Prostate gland (tissue), 2 donors: Measurements from ENCODE around the gene PPP2R2D.
A peak's percentile ranks its signal among the peaks of the same experiment; 100 is the strongest.

Experiments
- POLR2A ChIP-seq: fragments of 450-650 bp; IDR thresholded peaks from one replicate; pipeline ENCODE4 v1.6.1; 2016; ENCODE audit warnings: antibody characterized with exemption, mild to moderate bottlenecking
- POLR2AphosphoS5 ChIP-seq: sonication (generic); formaldehyde crosslinking; IDR thresholded peaks from one replicate; pipeline ENCODE4 v1.6.1; 2017; ENCODE audit warnings: antibody characterized with exemption
- TF ChIP-seq, protein P1 (sequence below), 4 experiments: fragments of 200-600 bp in 2 of 4; fragments of 450-650 bp in 2 of 4; sonication (generic) in 2 of 4; IDR thresholded peaks; 1 replicate in 3 of 4; 2 replicates in 1 of 4; pipeline ENCODE4 v1.5.1; 2016 to 2019; ENCODE audit warnings: antibody characterized with exemption in 4 of 4, mild to moderate bottlenecking in 2 of 4, moderate library complexity in 2 of 4

DNA sequence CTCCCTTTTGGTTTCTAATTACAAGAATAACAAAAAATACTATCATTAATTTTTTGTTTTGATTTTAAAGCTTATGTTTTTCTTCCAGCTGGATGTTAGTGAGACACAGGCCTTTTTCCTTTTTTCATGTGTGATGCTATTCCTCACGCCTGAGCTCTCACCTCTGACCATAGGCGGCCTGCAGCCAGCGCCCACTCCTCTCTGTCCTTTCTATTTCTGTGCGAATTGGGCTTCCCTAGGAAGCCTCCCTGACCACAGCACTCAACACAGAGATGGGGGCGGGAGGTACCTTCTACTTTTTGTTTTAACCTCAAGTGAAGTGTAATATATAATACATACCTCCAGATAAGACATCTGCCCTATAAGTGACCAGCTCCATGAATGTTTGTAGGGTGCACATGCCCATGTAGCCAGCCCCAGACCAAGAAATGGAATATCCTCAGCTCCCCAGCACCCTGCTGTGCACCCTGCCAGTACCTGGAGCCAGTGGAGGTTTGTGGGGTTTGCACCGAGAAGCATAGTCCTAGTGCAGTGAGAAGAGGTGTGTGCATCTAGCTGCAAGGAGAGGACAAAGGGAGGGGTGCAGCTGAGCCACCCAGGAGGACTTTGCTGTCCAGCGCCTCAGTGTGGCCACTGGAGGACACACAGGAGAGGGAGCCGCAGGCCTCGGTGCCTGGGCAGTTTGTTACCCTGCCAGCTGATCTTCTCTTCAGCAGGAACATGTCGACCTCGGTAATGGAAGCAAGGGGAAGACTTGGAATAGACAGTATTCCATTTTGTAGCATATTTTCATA, 42.4 kb downstream of the PPP2R2D start:
- TF ChIP-seq, protein P1, sequence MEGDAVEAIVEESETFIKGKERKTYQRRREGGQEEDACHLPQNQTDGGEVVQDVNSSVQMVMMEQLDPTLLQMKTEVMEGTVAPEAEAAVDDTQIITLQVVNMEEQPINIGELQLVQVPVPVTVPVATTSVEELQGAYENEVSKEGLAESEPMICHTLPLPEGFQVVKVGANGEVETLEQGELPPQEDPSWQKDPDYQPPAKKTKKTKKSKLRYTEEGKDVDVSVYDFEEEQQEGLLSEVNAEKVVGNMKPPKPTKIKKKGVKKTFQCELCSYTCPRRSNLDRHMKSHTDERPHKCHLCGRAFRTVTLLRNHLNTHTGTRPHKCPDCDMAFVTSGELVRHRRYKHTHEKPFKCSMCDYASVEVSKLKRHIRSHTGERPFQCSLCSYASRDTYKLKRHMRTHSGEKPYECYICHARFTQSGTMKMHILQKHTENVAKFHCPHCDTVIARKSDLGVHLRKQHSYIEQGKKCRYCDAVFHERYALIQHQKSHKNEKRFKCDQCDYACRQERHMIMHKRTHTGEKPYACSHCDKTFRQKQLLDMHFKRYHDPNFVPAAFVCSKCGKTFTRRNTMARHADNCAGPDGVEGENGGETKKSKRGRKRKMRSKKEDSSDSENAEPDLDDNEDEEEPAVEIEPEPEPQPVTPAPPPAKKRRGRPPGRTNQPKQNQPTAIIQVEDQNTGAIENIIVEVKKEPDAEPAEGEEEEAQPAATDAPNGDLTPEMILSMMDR (IDR thresholded peaks at IDR 0.05), result peak in 3 of 4 experiments; percentile 43 to 50 (median 48)
- TF ChIP-seq POLR2AphosphoS5, result peak; percentile 25
- no peak for TF ChIP-seq POLR2A
